ENCODE results near the gene FBXL13.

FBXL13 gene

GRCh38 chr7:102990642-102991041, 84.0 kb downstream of the FBXL13 start:
- Histone ChIP-seq H3K4me3 (ENCODE audit: low read depth, low read length, poor library complexity, severe bottlenecking) (no peak overlapping the region), H3K9me2 (ENCODE audit: low read depth, low read length) (no peaks in the 10 kb centered on the region), H3K4me2 (ENCODE audit: low read length) (no peak overlapping the region), H3K9ac (ENCODE audit: low read length) (no peak overlapping the region), H3K27me3 (ENCODE audit: insufficient read depth, low read length) (no peaks in the 10 kb centered on the region), H3K79me2 (ENCODE audit: insufficient read depth, low read length) (no peaks in the 10 kb centered on the region), H3K4me1 (ENCODE audit: insufficient read depth, low read length, severe bottlenecking) (no peaks in the 10 kb centered on the region), H2AFZ (ENCODE audit: low read length) (no peak overlapping the region), H3F3A (ENCODE audit: insufficient read depth, low read length) (no peaks in the 10 kb centered on the region), H3K9me3 (ENCODE audit: low read length) (peaks cover 6% of the 10 kb centered on the region; the same call in 1 of the 2 replicates), H4K20me1 (ENCODE audit: insufficient read depth, low read length) (no peaks in the 10 kb centered on the region), H3K36me3 (ENCODE audit: insufficient read depth, low read length) (no peaks in the 10 kb centered on the region), H3K27ac (ENCODE audit: low read depth, low read length, poor library complexity, severe bottlenecking) (no peak overlapping the region)
- TF ChIP-seq CTCF (IDR thresholded peaks at IDR 0.05; ENCODE audit: low read length) (no peak), EZH2 (IDR thresholded peaks at IDR 0.05; ENCODE audit: borderline replicate concordance, low read length) (no peak)

GRCh38 chr7:102988631-102989560, 85.7 kb downstream of the FBXL13 start:
- Histone ChIP-seq H4K20me1 (ENCODE audit: insufficient read depth, low read length) (no peaks in the 10 kb centered on the region), H3K9ac (ENCODE audit: low read length) (no peak overlapping the region), H3K4me2 (ENCODE audit: low read length) (no peak overlapping the region), H3K27ac (ENCODE audit: low read depth, low read length, poor library complexity, severe bottlenecking) (no peak overlapping the region), H3F3A (ENCODE audit: insufficient read depth, low read length) (no peaks in the 10 kb centered on the region), H3K4me1 (ENCODE audit: insufficient read depth, low read length, severe bottlenecking) (no peaks in the 10 kb centered on the region), H3K9me3 (ENCODE audit: low read length) (no peaks in the 10 kb centered on the region), H3K27me3 (ENCODE audit: insufficient read depth, low read length) (no peaks in the 10 kb centered on the region), H3K36me3 (ENCODE audit: insufficient read depth, low read length) (no peaks in the 10 kb centered on the region), H3K4me3 (ENCODE audit: low read depth, low read length, poor library complexity, severe bottlenecking) (no peak overlapping the region), H2AFZ (ENCODE audit: low read length) (no peak overlapping the region), H3K79me2 (ENCODE audit: insufficient read depth, low read length) (no peaks in the 10 kb centered on the region), H3K9me2 (ENCODE audit: low read depth, low read length) (no peaks in the 10 kb centered on the region)
- TF ChIP-seq CTCF (IDR thresholded peaks at IDR 0.05; ENCODE audit: low read length), result no peak
- TF ChIP-seq EZH2 (IDR thresholded peaks at IDR 0.05; ENCODE audit: borderline replicate concordance, low read length), result no peak

GRCh38 chr7:102988088-102988487, 86.5 kb downstream of the FBXL13 start:
- Histone ChIP-seq H3K4me2 (ENCODE audit: low read length) (no peak overlapping the region), H3F3A (ENCODE audit: insufficient read depth, low read length) (no peaks in the 10 kb centered on the region), H3K4me1 (ENCODE audit: insufficient read depth, low read length, severe bottlenecking) (no peaks in the 10 kb centered on the region), H3K9me3 (ENCODE audit: low read length) (no peaks in the 10 kb centered on the region), H3K9me2 (ENCODE audit: low read depth, low read length) (no peaks in the 10 kb centered on the region), H3K4me3 (ENCODE audit: low read depth, low read length, poor library complexity, severe bottlenecking) (no peak overlapping the region), H3K9ac (ENCODE audit: low read length) (no peak overlapping the region), H3K27me3 (ENCODE audit: insufficient read depth, low read length) (no peaks in the 10 kb centered on the region), H4K20me1 (ENCODE audit: insufficient read depth, low read length) (no peaks in the 10 kb centered on the region), H3K79me2 (ENCODE audit: insufficient read depth, low read length) (no peaks in the 10 kb centered on the region), H3K27ac (ENCODE audit: low read depth, low read length, poor library complexity, severe bottlenecking) (no peak overlapping the region), H3K36me3 (ENCODE audit: insufficient read depth, low read length) (no peaks in the 10 kb centered on the region), H2AFZ (ENCODE audit: low read length) (no peak overlapping the region)
- no peak for TF ChIP-seq EZH2 (IDR thresholded peaks at IDR 0.05; ENCODE audit: borderline replicate concordance, low read length)
- no peak for TF ChIP-seq CTCF (IDR thresholded peaks at IDR 0.05; ENCODE audit: low read length)
